Parathyroid adenoma (tissue), 2 donors: ENCODE results near the gene CNOT6L.
A peak's percentile ranks its signal among the peaks of the same experiment; 100 is the strongest.

Source experiments
- H2AFZ ChIP-seq: fragments of 300-600 bp; sonication (generic); one replicate; pipeline ENCODE4 v1.7.0; 2017; ENCODE audit warnings: antibody characterized with exemption, mild to moderate bottlenecking
- H3K27ac ChIP-seq: fragments of 300-600 bp; sonication (generic); one replicate; pipeline ENCODE4 v1.7.0; 2017
- H3K27me3 ChIP-seq: fragments of 300-600 bp; sonication (generic); one replicate; pipeline ENCODE4 v1.7.0; 2017; ENCODE audit warnings: low read length; ENCODE audit not compliant: control insufficient read depth, insufficient read depth
- H3K36me3 ChIP-seq: fragments of 300-600 bp; sonication (generic); one replicate; pipeline ENCODE4 v1.7.0; 2017; ENCODE audit warnings: low read length; ENCODE audit not compliant: control insufficient read depth, insufficient read depth
- H3K4me1 ChIP-seq: fragments of 300-600 bp; sonication (generic); one replicate; pipeline ENCODE4 v1.7.0; 2017; ENCODE audit warnings: control low read depth
- H3K4me2 ChIP-seq: fragments of 300-600 bp; sonication (generic); one replicate; pipeline ENCODE4 v1.7.0; 2017; ENCODE audit warnings: low read length
- H3K4me3 ChIP-seq: fragments of 300-600 bp; sonication (generic); one replicate; pipeline ENCODE4 v1.7.0; 2017; ENCODE audit warnings: low read depth, low read length
- H3K79me2 ChIP-seq: fragments of 300-600 bp; sonication (generic); one replicate; pipeline ENCODE4 v1.7.0; 2017; ENCODE audit warnings: control low read depth
- H3K9ac ChIP-seq: fragments of 300-600 bp; sonication (generic); one replicate; pipeline ENCODE4 v1.7.0; 2017; ENCODE audit warnings: mild to moderate bottlenecking
- H3K9me3 ChIP-seq: fragments of 300-600 bp; sonication (generic); one replicate; pipeline ENCODE4 v1.7.0; 2017; ENCODE audit warnings: low read length; ENCODE audit not compliant: control insufficient read depth
- TF ChIP-seq, protein P1 (sequence below): fragments of 300-600 bp; sonication (generic); IDR thresholded peaks from one replicate; pipeline ENCODE4 v1.7.0; 2017; ENCODE audit warnings: antibody characterized with exemption, mild to moderate bottlenecking
- donor health status: primary hyperparathyroidism.

The CNOT6L gene

GRCh38 chr4:77818073-77818601, 1.0 kb downstream of the CNOT6L start:
- peaks cover 4% of the 10 kb centered on the region for H3K79me2 ChIP-seq
- H3K4me3 ChIP-seq = peak overlapping the region; percentile 71
- TF ChIP-seq, protein P1, sequence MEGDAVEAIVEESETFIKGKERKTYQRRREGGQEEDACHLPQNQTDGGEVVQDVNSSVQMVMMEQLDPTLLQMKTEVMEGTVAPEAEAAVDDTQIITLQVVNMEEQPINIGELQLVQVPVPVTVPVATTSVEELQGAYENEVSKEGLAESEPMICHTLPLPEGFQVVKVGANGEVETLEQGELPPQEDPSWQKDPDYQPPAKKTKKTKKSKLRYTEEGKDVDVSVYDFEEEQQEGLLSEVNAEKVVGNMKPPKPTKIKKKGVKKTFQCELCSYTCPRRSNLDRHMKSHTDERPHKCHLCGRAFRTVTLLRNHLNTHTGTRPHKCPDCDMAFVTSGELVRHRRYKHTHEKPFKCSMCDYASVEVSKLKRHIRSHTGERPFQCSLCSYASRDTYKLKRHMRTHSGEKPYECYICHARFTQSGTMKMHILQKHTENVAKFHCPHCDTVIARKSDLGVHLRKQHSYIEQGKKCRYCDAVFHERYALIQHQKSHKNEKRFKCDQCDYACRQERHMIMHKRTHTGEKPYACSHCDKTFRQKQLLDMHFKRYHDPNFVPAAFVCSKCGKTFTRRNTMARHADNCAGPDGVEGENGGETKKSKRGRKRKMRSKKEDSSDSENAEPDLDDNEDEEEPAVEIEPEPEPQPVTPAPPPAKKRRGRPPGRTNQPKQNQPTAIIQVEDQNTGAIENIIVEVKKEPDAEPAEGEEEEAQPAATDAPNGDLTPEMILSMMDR = peak; percentile 27

DNA sequence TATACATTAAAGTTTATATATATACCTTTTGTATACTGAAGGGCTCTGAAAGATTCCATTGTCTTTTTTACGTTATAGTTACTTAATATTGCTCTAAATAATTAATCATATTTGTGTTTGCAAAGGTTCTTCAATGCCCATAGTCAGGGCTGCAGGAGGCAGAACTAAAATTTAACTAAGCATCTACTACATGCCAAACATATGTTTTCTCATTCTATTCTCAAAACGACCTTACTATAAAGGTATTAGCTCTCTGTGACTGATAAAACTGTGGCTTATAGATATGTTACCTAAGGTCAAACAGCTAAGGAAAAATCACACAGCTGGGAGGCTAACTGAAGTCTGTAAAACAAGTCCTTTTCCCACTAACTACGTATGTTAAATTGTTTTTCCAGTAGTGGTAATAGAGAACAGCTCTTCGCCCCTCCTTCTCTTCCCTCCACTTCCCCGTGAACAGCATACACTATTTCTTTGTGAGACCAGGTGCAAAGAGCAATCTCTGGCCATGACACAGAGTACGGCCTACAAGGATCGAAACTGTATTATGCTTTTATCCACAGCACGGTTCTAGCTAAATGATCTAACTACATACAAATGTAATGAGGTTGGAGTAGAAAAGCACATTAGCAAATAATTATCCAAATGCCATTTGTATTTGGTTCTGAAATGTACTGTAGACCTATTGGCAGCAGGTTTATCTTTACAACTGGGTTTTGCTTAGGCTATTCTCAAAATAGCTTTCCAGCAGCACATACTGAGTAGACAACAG, 1.7 kb downstream of the CNOT6L start:
- Histone ChIP-seq H3K27ac (peak overlapping the region; percentile 90), H3K4me1 (peaks cover 2% of the 10 kb centered on the region), H3K9ac (no peak overlapping the region), H3K79me2 (peaks cover 4% of the 10 kb centered on the region), H3K27me3 (no peaks in the 10 kb centered on the region), H3K36me3 (no peaks in the 10 kb centered on the region), H3K4me3 (peak overlapping the region; percentile 71), H2AFZ (no peak overlapping the region), H3K4me2 (peak overlapping the region; percentile 67), H3K9me3 (no peaks in the 10 kb centered on the region)
- TF ChIP-seq, protein P1 = no peak

More at GRCh38 chr4:77818073-77818601, 1.0 kb downstream of the CNOT6L start:
- Histone ChIP-seq H3K27me3 (no peaks in the 10 kb centered on the region), H3K27ac (peak overlapping the region; percentile 90), H3K36me3 (no peaks in the 10 kb centered on the region), H3K4me1 (peaks cover 2% of the 10 kb centered on the region), H3K4me2 (peak overlapping the region; percentile 67), H3K9me3 (no peaks in the 10 kb centered on the region), H2AFZ (peak overlapping the region; percentile 69), H3K9ac (peak overlapping the region; percentile 28)

DNA sequence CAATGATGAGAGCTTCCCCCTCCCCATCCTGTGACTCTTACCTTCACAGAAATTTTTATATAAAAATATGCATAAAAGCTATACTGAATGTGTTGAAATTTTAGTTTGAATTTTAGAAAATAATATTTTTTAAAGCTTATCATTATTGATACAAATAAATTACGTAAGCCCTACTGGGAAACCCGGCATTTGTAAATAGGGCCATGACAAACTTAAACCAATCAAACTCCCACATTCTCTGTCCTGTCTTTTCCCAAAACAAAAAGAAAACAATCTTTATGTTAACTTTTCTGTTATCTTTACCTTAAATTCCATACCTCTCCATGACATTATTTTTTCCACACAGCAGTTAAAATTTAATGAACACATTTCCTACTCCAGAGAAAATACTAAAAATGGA, 2.6 kb downstream of the CNOT6L start:
- no peaks in the 10 kb centered on the region for H3K27me3 ChIP-seq
- no peak overlapping the region for H3K4me2 ChIP-seq
- H3K9me3 ChIP-seq = no peaks in the 10 kb centered on the region
- H3K36me3 ChIP-seq = no peaks in the 10 kb centered on the region
- peaks cover 2% of the 10 kb centered on the region for H3K4me1 ChIP-seq
- H3K4me3 ChIP-seq = no peak overlapping the region
- TF ChIP-seq, protein P1 = no peak
- H3K9ac ChIP-seq = no peak overlapping the region
- H3K79me2 ChIP-seq = peaks cover 12% of the 10 kb centered on the region
- H2AFZ ChIP-seq = no peak overlapping the region
- no peak overlapping the region for H3K27ac ChIP-seq

GRCh38 chr4:77815636-77816035, 3.5 kb downstream of the CNOT6L start:
- no peak overlapping the region for H2AFZ ChIP-seq
- H3K4me2 ChIP-seq = no peak overlapping the region
- TF ChIP-seq, protein P1 = no peak
- H3K4me3 ChIP-seq = no peak overlapping the region
- no peaks in the 10 kb centered on the region for H3K4me1 ChIP-seq
- no peaks in the 10 kb centered on the region for H3K36me3 ChIP-seq
- no peaks in the 10 kb centered on the region for H3K9me3 ChIP-seq
- H3K9ac ChIP-seq = no peak overlapping the region
- peaks cover 19% of the 10 kb centered on the region for H3K79me2 ChIP-seq
- no peak overlapping the region for H3K27ac ChIP-seq
- H3K27me3 ChIP-seq = no peaks in the 10 kb centered on the region
